Stimulated activated CD4-positive, alpha-beta T cell treated with anti-CD3 and anti-CD28 coated beads, Interleukin-15, amount 100 ng/mL, for 48 hours (primary cell): Measurements from ENCODE around the gene PTPRG.

Experiments used
- DNase-seq, 2 donors: peaks; one replicate each; pipeline ENCODE4 v3.0.0-alpha.2; 2020; ENCODE audit warnings: low read depth in 2 of 2

Gene PTPRG

GRCh38 chr3:61926923-61927322, 365.6 kb downstream of the PTPRG start:
- DNase-seq: no peak

GRCh38 chr3:61927332-61927731, 366.0 kb downstream of the PTPRG start:
- no peak for DNase-seq

- no peak for DNase-seq
Measured at GRCh38 chr3:61928039-61928438, 366.7 kb downstream of the PTPRG start.

- no peak for DNase-seq
Measured at GRCh38 chr3:61928776-61929314, 367.5 kb downstream of the PTPRG start.

GRCh38 chr3:61929617-61930016, 368.2 kb downstream of the PTPRG start:
- DNase-seq: no peak

GRCh38 chr3:61932499-61932898, 371.1 kb downstream of the PTPRG start:
- no peak for DNase-seq

- no peak for DNase-seq
Measured at GRCh38 chr3:61933798-61934504, 372.6 kb downstream of the PTPRG start.

- DNase-seq: no peak
Measured at GRCh38 chr3:61934505-61934871, 373.1 kb downstream of the PTPRG start.

GRCh38 chr3:61935814-61936213, 374.4 kb downstream of the PTPRG start:
- DNase-seq: no peak

GRCh38 chr3:61936344-61936937, 375.1 kb downstream of the PTPRG start:
- DNase-seq: no peak

- no peak for DNase-seq
Measured at GRCh38 chr3:61937477-61937876, 376.1 kb downstream of the PTPRG start.

- no peak for DNase-seq
Measured at GRCh38 chr3:61938878-61939549, 377.6 kb downstream of the PTPRG start.

- no peak for DNase-seq
Measured at GRCh38 chr3:61940236-61940635, 378.9 kb downstream of the PTPRG start.

- DNase-seq: no peak
Measured at GRCh38 chr3:61943975-61944374, 382.6 kb downstream of the PTPRG start.

- no peak for DNase-seq
Measured at GRCh38 chr3:61944726-61945125, 383.4 kb downstream of the PTPRG start.

GRCh38 chr3:61945657-61946056, 384.3 kb downstream of the PTPRG start:
- DNase-seq: no peak

GRCh38 chr3:61946570-61947324, 385.4 kb downstream of the PTPRG start:
- DNase-seq: no peak

- DNase-seq: no peak
Measured at GRCh38 chr3:61947456-61947855, 386.1 kb downstream of the PTPRG start.

GRCh38 chr3:61948699-61949305, 387.4 kb downstream of the PTPRG start:
- DNase-seq: no peak

- no peak for DNase-seq
Measured at GRCh38 chr3:61954097-61954540, 392.7 kb downstream of the PTPRG start.

GRCh38 chr3:61955483-61955882, 394.1 kb downstream of the PTPRG start:
- no peak for DNase-seq

- DNase-seq: no peak
Measured at GRCh38 chr3:61956236-61956635, 394.9 kb downstream of the PTPRG start.
